OCI-LY1 (cell line): Measurements from ENCODE around the gene VGLL4.

Experiments
- H2AFZ ChIP-seq: fragments of 200-600 bp; sonication (generic), shearing (Covaris generic); 2 replicates; pipeline ENCODE4 v1.6.0; 2014; ENCODE audit warnings: antibody characterized with exemption, mild to moderate bottlenecking, low read length
- H3F3A ChIP-seq: fragments of 200-600 bp; sonication (generic), shearing (Covaris generic); 2 replicates; pipeline ENCODE4 v1.6.0; 2014; ENCODE audit warnings: mild to moderate bottlenecking, antibody characterized with exemption, low read length, moderate library complexity; ENCODE audit not compliant: insufficient read depth
- H3K27ac ChIP-seq: fragments of 200-600 bp; sonication (generic); 2 replicates; pipeline ENCODE4 v1.5.1; 2014; ENCODE audit warnings: low read length, mixed run types, mild to moderate bottlenecking, low read depth; ENCODE audit not compliant: poor library complexity, severe bottlenecking
- H3K27me3 ChIP-seq: fragments of 200-600 bp; sonication (generic); 2 replicates; pipeline ENCODE4 v1.6.0; 2014; ENCODE audit warnings: antibody characterized with exemption, mild to moderate bottlenecking, low read length, moderate library complexity; ENCODE audit not compliant: insufficient read depth
- H3K36me3 ChIP-seq: fragments of 200-600 bp; sonication (generic); 2 replicates; pipeline ENCODE4 v1.6.1; 2014; ENCODE audit warnings: mild to moderate bottlenecking, antibody characterized with exemption, low read length, moderate library complexity, mixed read lengths; ENCODE audit not compliant: insufficient read depth
- H3K4me1 ChIP-seq: fragments of 200-600 bp; sonication (generic); 2 replicates; pipeline ENCODE4 v1.5.1; 2014; ENCODE audit warnings: mild to moderate bottlenecking, low read length, moderate library complexity; ENCODE audit not compliant: insufficient read depth, severe bottlenecking
- H3K4me2 ChIP-seq: fragments of 200-600 bp; sonication (generic), shearing (Covaris generic); 2 replicates; pipeline ENCODE4 v1.6.1; 2014; ENCODE audit warnings: low read length
- H3K4me3 ChIP-seq: fragments of 200-600 bp; sonication (generic); 2 replicates; pipeline ENCODE4 v1.5.1; 2014; ENCODE audit warnings: low read length, low read depth, mild to moderate bottlenecking, mixed read lengths; ENCODE audit not compliant: poor library complexity, severe bottlenecking
- H3K79me2 ChIP-seq: fragments of 200-600 bp; shearing (Covaris generic); 2 replicates; pipeline ENCODE4 v1.6.1; 2016; ENCODE audit warnings: mixed run types, low read length, mixed read lengths; ENCODE audit not compliant: insufficient read depth
- H3K9ac ChIP-seq: fragments of 200-600 bp; sonication (generic), shearing (Covaris generic); 2 replicates; pipeline ENCODE4 v1.6.1; 2014; ENCODE audit warnings: mild to moderate bottlenecking, low read length, mixed read lengths
- H3K9me2 ChIP-seq: fragments of 200-600 bp; sonication (generic), shearing (Covaris generic); 2 replicates; pipeline ENCODE4 v1.6.1; 2014; ENCODE audit warnings: low read depth, mild to moderate bottlenecking, low read length, mixed read lengths
- H3K9me3 ChIP-seq: fragments of 200-600 bp; shearing (Covaris generic); 2 replicates; pipeline ENCODE4 v1.6.1; 2014; ENCODE audit warnings: low read length, mixed read lengths
- H4K20me1 ChIP-seq: fragments of 200-600 bp; sonication (generic), shearing (Covaris generic); 2 replicates; pipeline ENCODE4 v1.6.0; 2016; ENCODE audit warnings: mild to moderate bottlenecking, low read length; ENCODE audit not compliant: insufficient read depth
- CTCF ChIP-seq: fragments of 200-600 bp; sonication (generic), shearing (Covaris generic); IDR thresholded peaks from 2 replicates; pipeline ENCODE4 v1.5.1; 2017; ENCODE audit warnings: mild to moderate bottlenecking, antibody characterized with exemption, low read length, moderate library complexity, mixed read lengths
- EZH2 ChIP-seq: fragments of 200-600 bp; sonication (generic), shearing (Covaris generic); IDR thresholded peaks from 2 replicates; pipeline ENCODE4 v1.8.0; 2017; ENCODE audit warnings: borderline replicate concordance, mixed run types, mild to moderate bottlenecking, antibody characterized with exemption, low read length, moderate library complexity, mixed read lengths

Gene VGLL4

DNA sequence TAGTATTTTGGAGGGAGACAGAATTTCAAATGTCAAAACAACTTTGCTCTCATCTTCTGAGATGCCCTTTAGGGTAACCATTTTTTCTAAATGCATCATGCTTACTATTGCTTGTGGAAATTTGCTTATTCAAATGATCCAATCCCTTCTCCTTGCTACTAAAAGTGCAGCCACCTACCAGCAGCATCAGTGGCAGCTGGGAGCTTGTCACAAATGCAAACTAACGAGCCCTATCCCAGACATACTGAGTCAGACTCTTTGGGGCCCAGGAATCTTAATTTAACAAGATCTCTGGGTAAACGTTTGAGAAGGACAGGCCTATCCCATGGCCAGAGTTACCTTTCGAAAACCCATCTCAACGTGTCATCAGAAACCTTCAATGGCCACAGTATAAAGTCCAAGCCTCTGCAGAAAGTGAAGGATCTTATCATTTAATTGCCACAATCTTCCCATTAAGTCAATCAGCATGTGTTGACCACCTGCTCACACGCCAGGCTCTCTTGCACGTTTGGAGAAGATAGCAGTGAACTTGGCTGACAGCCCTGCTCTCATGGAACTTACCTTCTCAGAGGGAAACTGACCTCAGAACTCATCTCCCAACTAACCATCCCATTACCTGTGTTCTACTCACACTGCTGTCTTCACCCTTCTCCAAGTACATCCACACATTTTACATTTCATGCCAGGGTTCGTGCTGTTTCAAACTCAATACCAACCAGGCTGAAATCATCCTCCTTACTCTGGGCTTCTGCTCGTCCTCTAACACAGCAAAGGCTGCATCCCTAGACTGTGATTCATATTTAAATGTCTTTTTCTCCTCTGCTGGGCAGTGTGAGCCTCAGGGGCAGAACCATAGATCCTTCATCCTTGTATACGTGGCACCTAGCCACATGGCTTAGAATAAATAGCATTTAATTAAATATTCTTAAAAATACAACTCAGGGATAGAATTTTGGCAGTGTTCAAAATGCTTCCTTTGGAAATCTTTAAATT is 24.8 kb upstream of the VGLL4 start:
- Histone ChIP-seq H3K4me2 (no peak overlapping the region), H3K4me1 (peaks cover 25% of the 10 kb centered on the region), H3K9me2 (no peaks in the 10 kb centered on the region), H3F3A (no peaks in the 10 kb centered on the region), H3K36me3 (no peaks in the 10 kb centered on the region), H4K20me1 (no peaks in the 10 kb centered on the region), H3K27me3 (no peaks in the 10 kb centered on the region), H3K9me3 (no peaks in the 10 kb centered on the region), H3K79me2 (0 out of 2 replicates have a peak, but pooled peaks cover 3% of the 10 kb centered on the region), H3K9ac (no peak overlapping the region), H3K27ac (no peak overlapping the region), H3K4me3 (no peak overlapping the region), H2AFZ (no peak overlapping the region)
- TF ChIP-seq CTCF (no peak), EZH2 (no peak)

DNA sequence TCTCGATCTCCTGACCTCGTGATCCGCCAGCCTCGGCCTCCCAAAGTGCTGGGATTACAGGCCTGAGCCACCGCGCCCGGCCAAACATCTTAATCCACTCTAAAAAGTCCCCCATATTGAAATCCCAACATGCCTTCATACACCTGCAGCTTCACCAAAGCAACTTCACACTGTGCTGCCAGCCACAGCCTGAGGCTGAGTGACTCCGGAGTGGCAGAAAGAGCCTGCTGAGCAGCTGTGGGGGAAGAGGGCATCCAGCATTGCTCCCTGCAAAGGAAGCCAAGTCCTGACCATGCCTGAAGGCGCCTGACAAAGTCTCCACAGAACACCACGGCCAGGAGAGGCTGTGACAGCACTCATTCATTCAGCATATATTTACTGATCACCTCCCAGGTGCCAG is 21.6 kb upstream of the VGLL4 start:
- no peaks in the 10 kb centered on the region for H4K20me1 ChIP-seq

DNA sequence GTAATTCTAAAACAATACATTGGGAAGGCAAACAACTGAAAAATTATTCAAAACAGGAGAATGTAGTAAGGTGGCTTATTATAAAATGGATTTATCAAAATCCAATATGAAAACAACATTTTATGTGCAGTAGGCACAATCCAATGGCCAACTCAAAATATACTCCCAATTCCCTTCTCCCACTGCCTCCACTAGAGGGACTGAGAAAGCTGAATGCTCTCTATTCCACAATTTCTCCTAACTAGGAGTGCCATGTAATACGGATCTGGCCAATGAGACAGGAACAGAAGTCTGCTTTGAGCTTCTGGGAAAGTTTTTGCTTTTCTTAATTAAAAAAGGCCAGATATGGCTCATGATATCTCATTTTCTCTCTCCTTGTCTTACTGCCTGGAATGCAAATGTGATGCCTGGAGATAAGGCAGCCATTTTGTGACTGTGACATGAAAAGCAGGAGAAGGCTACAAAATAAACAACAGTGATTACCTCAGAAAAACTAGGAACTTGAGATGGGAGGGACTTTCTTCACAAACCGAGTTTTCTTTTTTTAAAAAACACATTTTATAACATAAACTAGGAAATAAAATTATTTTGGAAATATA is 18.8 kb upstream of the VGLL4 start:
- H3K9me2 ChIP-seq: no peaks in the 10 kb centered on the region
- no peak overlapping the region for H3K27ac ChIP-seq
- no peaks in the 10 kb centered on the region for H3K27me3 ChIP-seq
- TF ChIP-seq EZH2: no peak
- no peak for TF ChIP-seq CTCF
- H3K4me2 ChIP-seq: no peak overlapping the region
- no peak overlapping the region for H3K9ac ChIP-seq
- H2AFZ ChIP-seq: no peak overlapping the region
- H3K36me3 ChIP-seq: no peaks in the 10 kb centered on the region
- no peaks in the 10 kb centered on the region for H3K9me3 ChIP-seq
- no peaks in the 10 kb centered on the region for H4K20me1 ChIP-seq
- 0 out of 2 replicates have a peak, but pooled peaks cover 3% of the 10 kb centered on the region for H3K79me2 ChIP-seq
- no peaks in the 10 kb centered on the region for H3K4me1 ChIP-seq
- no peak overlapping the region for H3K4me3 ChIP-seq
- no peaks in the 10 kb centered on the region for H3F3A ChIP-seq

More for the DNA sequence above, 21.6 kb upstream of the VGLL4 start:
- Histone ChIP-seq H2AFZ (no peak overlapping the region), H3F3A (no peaks in the 10 kb centered on the region), H3K79me2 (0 out of 2 replicates have a peak, but pooled peaks cover 3% of the 10 kb centered on the region), H3K4me2 (no peak overlapping the region), H3K36me3 (no peaks in the 10 kb centered on the region), H3K4me1 (no peaks in the 10 kb centered on the region), H3K27me3 (no peaks in the 10 kb centered on the region), H3K9ac (no peak overlapping the region), H3K9me2 (no peaks in the 10 kb centered on the region), H3K9me3 (no peaks in the 10 kb centered on the region), H3K27ac (no peak overlapping the region), H3K4me3 (no peak overlapping the region)
- TF ChIP-seq CTCF: no peak
- TF ChIP-seq EZH2: no peak
